Measurements from ENCODE around the gene EXOG. TPM values are rescaled to one million over a fixed set of nuclear protein-coding genes. Genes with fewer than 3 reads are reported as not detected.

Gene EXOG
- total and polyA plus RNA-seq, 2 donors (not counting 3 experiments of a cell fraction or from before 2014, with no cell fraction given), result 10.8 to 21.9 TPM

DNA sequence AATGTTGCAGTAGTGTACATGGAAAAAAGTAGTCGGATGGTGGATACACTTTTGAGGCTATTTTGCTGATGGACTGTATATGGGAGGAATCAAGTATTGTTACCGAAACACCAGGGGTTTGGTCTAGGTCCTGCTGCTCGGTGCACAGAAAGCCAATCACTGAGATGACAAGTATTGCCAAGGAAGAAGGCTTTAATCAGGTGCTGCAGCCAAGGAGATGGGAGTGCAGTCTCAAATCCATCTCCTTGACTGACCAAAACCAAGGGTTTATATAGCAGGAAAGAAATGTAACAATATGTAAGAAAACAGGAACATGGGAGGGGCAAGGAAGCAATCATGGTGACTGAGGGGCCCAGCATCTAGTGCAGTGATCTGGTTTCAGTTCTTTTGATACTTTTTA, 45.3 kb upstream of the EXOG start:
- no peaks in the 10 kb centered on the region for H3K4me1 ChIP-seq (ENCODE audit: control insufficient read depth, extremely low read depth, insufficient read depth, low read length)
- dilution Hi-C loops (cut with MboI; ENCODE audit: extremely low pct_ligation_motif_present, low sequenced_read_pairs), result no loop called here
- intact Hi-C loops (cut with micrococcal nuclease), result no loop called here
- no peaks in the 10 kb centered on the region for H3K79me2 ChIP-seq (ENCODE audit: control insufficient read depth, insufficient read depth, low read length)
- CTCF ChIA-PET, result no interaction called here
- no peak overlapping the region for H3K9ac ChIP-seq (replicated peaks; ENCODE audit: extremely low read depth, insufficient read depth, low read length)
- H3K4me2 ChIP-seq (ENCODE audit: insufficient read depth, low read length), result no peak overlapping the region
- no peak overlapping the region for H2AFZ ChIP-seq (ENCODE audit: low read depth, low read length)
- H3K9me3 ChIP-seq (replicated peaks; ENCODE audit: control insufficient read depth, insufficient read depth, low read length), result no peaks in the 10 kb centered on the region
- H3K4me3 ChIP-seq (replicated peaks in 1 of 3; ENCODE audit: insufficient read depth in 1 of 3, low read depth in 1 of 3, low read length in 3 of 3), result no peak overlapping the region
- BruUV-seq (replicated peaks), result no TSS peak
- H3K36me3 ChIP-seq (ENCODE audit: control insufficient read depth in 2 of 2, extremely low read depth in 1 of 2, insufficient read depth in 2 of 2, low read length in 2 of 2), result no peaks in the 10 kb centered on the region
- H3K27ac ChIP-seq (ENCODE audit: insufficient read depth, low read depth, low read length), result no peak overlapping the region
- FAIRE-seq (no peak), DNase-seq (ENCODE audit: low read depth, low spot score) (no peak)
- no peaks in the 10 kb centered on the region for H4K20me1 ChIP-seq (replicated peaks; ENCODE audit: control insufficient read depth, extremely low read depth, insufficient read depth, low read length)
- H3K9me1 ChIP-seq (replicated peaks; ENCODE audit: control insufficient read depth, extremely low read depth, insufficient read depth, low read length), result no peaks in the 10 kb centered on the region
- no peak for TF ChIP-seq FOS (IDR thresholded peaks at IDR 0.05; ENCODE audit: borderline replicate concordance, insufficient read depth, low read length)
- TF ChIP-seq, protein P1, sequence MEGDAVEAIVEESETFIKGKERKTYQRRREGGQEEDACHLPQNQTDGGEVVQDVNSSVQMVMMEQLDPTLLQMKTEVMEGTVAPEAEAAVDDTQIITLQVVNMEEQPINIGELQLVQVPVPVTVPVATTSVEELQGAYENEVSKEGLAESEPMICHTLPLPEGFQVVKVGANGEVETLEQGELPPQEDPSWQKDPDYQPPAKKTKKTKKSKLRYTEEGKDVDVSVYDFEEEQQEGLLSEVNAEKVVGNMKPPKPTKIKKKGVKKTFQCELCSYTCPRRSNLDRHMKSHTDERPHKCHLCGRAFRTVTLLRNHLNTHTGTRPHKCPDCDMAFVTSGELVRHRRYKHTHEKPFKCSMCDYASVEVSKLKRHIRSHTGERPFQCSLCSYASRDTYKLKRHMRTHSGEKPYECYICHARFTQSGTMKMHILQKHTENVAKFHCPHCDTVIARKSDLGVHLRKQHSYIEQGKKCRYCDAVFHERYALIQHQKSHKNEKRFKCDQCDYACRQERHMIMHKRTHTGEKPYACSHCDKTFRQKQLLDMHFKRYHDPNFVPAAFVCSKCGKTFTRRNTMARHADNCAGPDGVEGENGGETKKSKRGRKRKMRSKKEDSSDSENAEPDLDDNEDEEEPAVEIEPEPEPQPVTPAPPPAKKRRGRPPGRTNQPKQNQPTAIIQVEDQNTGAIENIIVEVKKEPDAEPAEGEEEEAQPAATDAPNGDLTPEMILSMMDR (IDR thresholded peaks at IDR 0.05; ENCODE audit: extremely low read depth in 1 of 2, insufficient read depth in 1 of 2, low read depth in 1 of 2, low read length in 2 of 2), result no peak
- no peak for TF ChIP-seq JUN (IDR thresholded peaks at IDR 0.05; ENCODE audit: borderline replicate concordance, insufficient read depth, insufficient read length, low read depth)
- no peak for TF ChIP-seq GATA2 (IDR thresholded peaks at IDR 0.05; ENCODE audit: insufficient read depth, insufficient read length, low read depth, low read length)
- no peak for TF ChIP-seq POLR2A (IDR thresholded peaks at IDR 0.05; ENCODE audit: low read depth, low read length)
- TF ChIP-seq, protein P2, sequence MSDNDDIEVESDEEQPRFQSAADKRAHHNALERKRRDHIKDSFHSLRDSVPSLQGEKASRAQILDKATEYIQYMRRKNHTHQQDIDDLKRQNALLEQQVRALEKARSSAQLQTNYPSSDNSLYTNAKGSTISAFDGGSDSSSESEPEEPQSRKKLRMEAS (IDR thresholded peaks at IDR 0.05; ENCODE audit: insufficient read depth, insufficient read length), result no peak
- no peak for TF ChIP-seq EZH2 (IDR thresholded peaks at IDR 0.05; ENCODE audit: borderline replicate concordance, low read depth, low read length, severe bottlenecking)
- TF ChIP-seq POLR2AphosphoS5 (IDR thresholded peaks at IDR 0.05; ENCODE audit: insufficient read depth, low read depth, low read length), result no peak
- TF ChIP-seq MYC (IDR thresholded peaks at IDR 0.05; ENCODE audit: low read depth, low read length), result no peak
- POLR2A ChIA-PET, result no interaction called here
- no peaks in the 10 kb centered on the region for H3K27me3 ChIP-seq (ENCODE audit: control insufficient read depth in 2 of 2, insufficient read depth in 2 of 2, low read length in 2 of 2)
